Ishikawa (cell line): ENCODE measurements around the gene OR12D3.

Experiments
- EGR1 ChIP-seq: IDR thresholded peaks from 2 replicates; pipeline ENCODE4 v1.6.1; 2012
- EP300 ChIP-seq: IDR thresholded peaks from 2 replicates; pipeline ENCODE4 v1.6.1; 2012; ENCODE audit warnings: borderline replicate concordance
- FOXM1 ChIP-seq: IDR thresholded peaks from 2 replicates; pipeline ENCODE4 v1.6.1; 2012; ENCODE audit warnings: low read depth, borderline replicate concordance
- RAD21 ChIP-seq: IDR thresholded peaks from 2 replicates; pipeline ENCODE4 v1.6.1; 2012; ENCODE audit warnings: low read depth
- TF ChIP-seq, protein P1 (sequence below): IDR thresholded peaks from 2 replicates; pipeline ENCODE4 v1.6.1; 2012; ENCODE audit warnings: low read depth, mild to moderate bottlenecking

DNA sequence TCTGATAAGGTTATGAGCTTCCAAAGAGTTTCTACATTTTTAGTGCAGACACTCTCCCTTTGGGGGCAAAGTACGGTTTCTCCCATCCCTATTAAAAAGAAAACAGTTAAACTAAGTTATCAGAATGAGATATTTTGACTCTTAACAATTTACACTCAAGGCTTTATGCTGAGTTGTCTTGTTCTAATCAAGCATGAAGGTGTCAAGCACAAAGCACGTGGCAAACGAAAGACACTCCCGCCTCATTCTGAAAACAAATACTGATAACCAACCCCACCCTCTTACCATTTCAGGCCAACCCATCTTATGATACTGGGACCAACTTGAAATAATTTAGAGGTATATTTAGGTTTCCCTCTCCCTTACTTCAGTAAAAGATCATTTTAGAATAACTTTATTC lies 49.3 kb downstream of the OR12D3 start:
- TF ChIP-seq EP300 (no peak), RAD21 (no peak), EGR1 (no peak), FOXM1 (no peak)
- TF ChIP-seq, protein P1, sequence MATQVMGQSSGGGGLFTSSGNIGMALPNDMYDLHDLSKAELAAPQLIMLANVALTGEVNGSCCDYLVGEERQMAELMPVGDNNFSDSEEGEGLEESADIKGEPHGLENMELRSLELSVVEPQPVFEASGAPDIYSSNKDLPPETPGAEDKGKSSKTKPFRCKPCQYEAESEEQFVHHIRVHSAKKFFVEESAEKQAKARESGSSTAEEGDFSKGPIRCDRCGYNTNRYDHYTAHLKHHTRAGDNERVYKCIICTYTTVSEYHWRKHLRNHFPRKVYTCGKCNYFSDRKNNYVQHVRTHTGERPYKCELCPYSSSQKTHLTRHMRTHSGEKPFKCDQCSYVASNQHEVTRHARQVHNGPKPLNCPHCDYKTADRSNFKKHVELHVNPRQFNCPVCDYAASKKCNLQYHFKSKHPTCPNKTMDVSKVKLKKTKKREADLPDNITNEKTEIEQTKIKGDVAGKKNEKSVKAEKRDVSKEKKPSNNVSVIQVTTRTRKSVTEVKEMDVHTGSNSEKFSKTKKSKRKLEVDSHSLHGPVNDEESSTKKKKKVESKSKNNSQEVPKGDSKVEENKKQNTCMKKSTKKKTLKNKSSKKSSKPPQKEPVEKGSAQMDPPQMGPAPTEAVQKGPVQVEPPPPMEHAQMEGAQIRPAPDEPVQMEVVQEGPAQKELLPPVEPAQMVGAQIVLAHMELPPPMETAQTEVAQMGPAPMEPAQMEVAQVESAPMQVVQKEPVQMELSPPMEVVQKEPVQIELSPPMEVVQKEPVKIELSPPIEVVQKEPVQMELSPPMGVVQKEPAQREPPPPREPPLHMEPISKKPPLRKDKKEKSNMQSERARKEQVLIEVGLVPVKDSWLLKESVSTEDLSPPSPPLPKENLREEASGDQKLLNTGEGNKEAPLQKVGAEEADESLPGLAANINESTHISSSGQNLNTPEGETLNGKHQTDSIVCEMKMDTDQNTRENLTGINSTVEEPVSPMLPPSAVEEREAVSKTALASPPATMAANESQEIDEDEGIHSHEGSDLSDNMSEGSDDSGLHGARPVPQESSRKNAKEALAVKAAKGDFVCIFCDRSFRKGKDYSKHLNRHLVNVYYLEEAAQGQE = no peak
